HepG2 (cell line): ENCODE results near the gene SIRPB2. TPM values are rescaled to one million over a fixed set of nuclear protein-coding genes. Genes with fewer than 3 reads are reported as not detected.

Experiments
- ASH2L ChIP-seq: fragments of 300-600, 200-600 bp; sonication (generic); IDR thresholded peaks from 2 replicates; pipeline ENCODE4 v1.7.0; 2017; ENCODE audit warnings: low read depth, mild to moderate bottlenecking, moderate library complexity, mixed read lengths, low read length; ENCODE audit not compliant: insufficient read length
- BRCA1 ChIP-seq: sonication (generic); formaldehyde crosslinking; IDR thresholded peaks from 2 replicates; pipeline ENCODE4 v1.4.0; 2020; ENCODE audit warnings: missing genetic modification reagents
- CBFB ChIP-seq: sonication (generic); formaldehyde crosslinking; IDR thresholded peaks from 2 replicates; pipeline ENCODE4 v1.4.0; 2020; ENCODE audit warnings: missing genetic modification reagents
- EHMT2 ChIP-seq: fragments of 200-600 bp; sonication (generic); IDR thresholded peaks from 2 replicates; pipeline ENCODE4 v1.7.0; 2017; ENCODE audit warnings: antibody characterized with exemption, low read depth, low read length, borderline replicate concordance
- HDAC2 ChIP-seq: sonication (generic); formaldehyde crosslinking; IDR thresholded peaks from 2 replicates; pipeline ENCODE4 v1.4.0; 2020; ENCODE audit warnings: missing genetic modification reagents
- JARID2 ChIP-seq: sonication (generic); formaldehyde crosslinking; IDR thresholded peaks from 2 replicates; pipeline ENCODE4 v1.8.1; 2023; ENCODE audit warnings: missing genetic modification reagents, inconsistent platforms; ENCODE audit not compliant: insufficient replicate concordance
- MAFF ChIP-seq: IDR thresholded peaks from 2 replicates; pipeline ENCODE4 v1.6.1; 2011; ENCODE audit warnings: low read depth, low read length, improper control_type of control experiment
- POGK ChIP-seq: sonication (generic); formaldehyde crosslinking; conservative IDR thresholded peaks from 2 replicates; pipeline ENCODE4 v1.8.0; 2022; ENCODE audit warnings: mild to moderate bottlenecking, moderate library complexity, missing genetic modification reagents
- SALL1 ChIP-seq: sonication (generic); formaldehyde crosslinking; IDR thresholded peaks from 2 replicates; pipeline ENCODE4 v1.8.0; 2022; ENCODE audit warnings: mild to moderate bottlenecking, missing genetic modification reagents
- SOX6 ChIP-seq, 2 experiments: fragments of 450-650 bp in 1 of 2; sonication (generic) in 1 of 2; formaldehyde crosslinking in 1 of 2; IDR thresholded peaks; 2 replicates each; pipeline versions ENCODE4 v1.4.0 to v1.6.1; 2017 to 2020; ENCODE audit warnings: antibody characterized with exemption in 1 of 2, mild to moderate bottlenecking in 1 of 2, missing genetic modification reagents in 1 of 2
- XRCC5 ChIP-seq: fragments of 200-400 bp; formaldehyde crosslinking; optimal IDR thresholded peaks from 2 replicates; pipeline ENCODE3; 2017; ENCODE audit warnings: mild to moderate bottlenecking, low read length
- ZFP36 ChIP-seq: fragments of 150-350 bp; IDR thresholded peaks from 2 replicates; pipeline ENCODE4 v1.6.1; 2018; ENCODE audit warnings: borderline replicate concordance, low read length, low read depth; ENCODE audit not compliant: partially characterized antibody
- ZFP37 ChIP-seq: sonication (generic); formaldehyde crosslinking; IDR thresholded peaks from 2 replicates; pipeline ENCODE4 v1.4.0; 2020; ENCODE audit warnings: missing genetic modification reagents, borderline replicate concordance
- ZNF564 ChIP-seq: sonication (generic); formaldehyde crosslinking; IDR thresholded peaks from 2 replicates; pipeline ENCODE4 v1.8.1; 2023; ENCODE audit warnings: mild to moderate bottlenecking, missing genetic modification reagents
- ZSCAN9 ChIP-seq: IDR thresholded peaks from 2 replicates; pipeline ENCODE4 v1.6.1; 2016; ENCODE audit warnings: borderline replicate concordance
- polyA plus RNA-seq, 8 experiments: library from polyadenylated mRNA; depleted of rRNA in 3 of 8; stranded (reverse) in 7 of 8; unstranded in 1 of 8; fragments of >200 nt; fragmentation: Illumina TruSeq in 4 of 8; extraction: Trizol in 4 of 8; gene quantifications; 2 replicates each; pipeline versions ENCODE4 v1.2.1 to v1.2.3, GENCODE V29; 2011 to 2016; ENCODE audit warnings: low read depth in 4 of 8, missing spikeins in 1 of 8, mixed read lengths in 1 of 8; ENCODE audit not compliant: insufficient read depth in 1 of 8
- total RNA-seq, 5 experiments: library from RNA; depleted of rRNA; stranded (reverse); fragments of >200 nt; fragmentation: Illumina TruSeq; extraction: Trizol; gene quantifications; 2 replicates each; pipeline ENCODE4 v1.2.3, GENCODE V29; 2016; ENCODE audit warnings: low read depth in 1 of 5
- TF ChIP-seq, protein P1 (sequence below), 2 experiments: sonication (generic) in 1 of 2; formaldehyde crosslinking in 1 of 2; IDR thresholded peaks; 2 replicates each; pipeline versions ENCODE4 v1.4.0 to v1.6.1; 2016 to 2020; ENCODE audit warnings: borderline replicate concordance in 1 of 2, low read depth in 1 of 2, mild to moderate bottlenecking in 1 of 2, missing genetic modification reagents in 1 of 2
- TF ChIP-seq, protein P2 (sequence below): sonication (generic); formaldehyde crosslinking; IDR thresholded peaks from 2 replicates; pipeline ENCODE4 v1.4.0; 2020; ENCODE audit warnings: missing genetic modification reagents
- TF ChIP-seq, protein P3 (sequence below): sonication (generic); formaldehyde crosslinking; IDR thresholded peaks from 2 replicates; pipeline ENCODE4 v1.4.0; 2020; ENCODE audit warnings: missing genetic modification reagents, low read depth, mild to moderate bottlenecking, borderline replicate concordance

The SIRPB2 gene
- total and polyA plus RNA-seq, 2 of the 13 experiments (the other 11 are each of a cell fraction or from before 2014, with no cell fraction given): not detected

GRCh38 chr20:1503564-1504227 is 12.5 kb upstream of the SIRPB2 start (continued):
- TF ChIP-seq, protein P1, sequence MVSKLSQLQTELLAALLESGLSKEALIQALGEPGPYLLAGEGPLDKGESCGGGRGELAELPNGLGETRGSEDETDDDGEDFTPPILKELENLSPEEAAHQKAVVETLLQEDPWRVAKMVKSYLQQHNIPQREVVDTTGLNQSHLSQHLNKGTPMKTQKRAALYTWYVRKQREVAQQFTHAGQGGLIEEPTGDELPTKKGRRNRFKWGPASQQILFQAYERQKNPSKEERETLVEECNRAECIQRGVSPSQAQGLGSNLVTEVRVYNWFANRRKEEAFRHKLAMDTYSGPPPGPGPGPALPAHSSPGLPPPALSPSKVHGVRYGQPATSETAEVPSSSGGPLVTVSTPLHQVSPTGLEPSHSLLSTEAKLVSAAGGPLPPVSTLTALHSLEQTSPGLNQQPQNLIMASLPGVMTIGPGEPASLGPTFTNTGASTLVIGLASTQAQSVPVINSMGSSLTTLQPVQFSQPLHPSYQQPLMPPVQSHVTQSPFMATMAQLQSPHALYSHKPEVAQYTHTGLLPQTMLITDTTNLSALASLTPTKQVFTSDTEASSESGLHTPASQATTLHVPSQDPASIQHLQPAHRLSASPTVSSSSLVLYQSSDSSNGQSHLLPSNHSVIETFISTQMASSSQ (IDR thresholded peaks at IDR 0.05; ENCODE audit: low read depth): peak; percentile 33; the same call in 1 of the 2 replicates
- TF ChIP-seq, protein P1 (CRISPR knock-in tag; IDR thresholded peaks at IDR 0.05; ENCODE audit: borderline replicate concordance): peak; percentile 15; the same call in 1 of the 2 replicates
- TF ChIP-seq BRCA1 (no peak), CBFB (CRISPR knock-in tag) (peak; percentile 90), SALL1 (CRISPR knock-in tag) (peak; percentile 39; the same call in 1 of the 2 replicates), POGK (peak; percentile 61; the same call in 1 of the 2 replicates), SOX6 (IDR thresholded peaks at IDR 0.05) (no peak), SOX6 (CRISPR knock-in tag; IDR thresholded peaks at IDR 0.05) (no peak), ZFP36 (peak; percentile 57), ASH2L (peak; percentile 52), ZNF564 (CRISPR knock-in tag) (no peak), EHMT2 (peak; percentile 51; the same call in 1 of the 2 replicates), ZFP37 (CRISPR knock-in tag) (0 out of 2 replicates have a peak, but pooled peaks have one; percentile 73), ZSCAN9 (CRISPR knock-in tag) (peak; percentile 80), JARID2 (CRISPR knock-in tag) (peak; percentile 26), MAFF (0 out of 2 replicates have a peak, but pooled peaks have one; percentile 21), HDAC2 (peak; percentile 61; the same call in 1 of the 2 replicates), XRCC5 (peak; percentile 99)
- TF ChIP-seq, protein P2, sequence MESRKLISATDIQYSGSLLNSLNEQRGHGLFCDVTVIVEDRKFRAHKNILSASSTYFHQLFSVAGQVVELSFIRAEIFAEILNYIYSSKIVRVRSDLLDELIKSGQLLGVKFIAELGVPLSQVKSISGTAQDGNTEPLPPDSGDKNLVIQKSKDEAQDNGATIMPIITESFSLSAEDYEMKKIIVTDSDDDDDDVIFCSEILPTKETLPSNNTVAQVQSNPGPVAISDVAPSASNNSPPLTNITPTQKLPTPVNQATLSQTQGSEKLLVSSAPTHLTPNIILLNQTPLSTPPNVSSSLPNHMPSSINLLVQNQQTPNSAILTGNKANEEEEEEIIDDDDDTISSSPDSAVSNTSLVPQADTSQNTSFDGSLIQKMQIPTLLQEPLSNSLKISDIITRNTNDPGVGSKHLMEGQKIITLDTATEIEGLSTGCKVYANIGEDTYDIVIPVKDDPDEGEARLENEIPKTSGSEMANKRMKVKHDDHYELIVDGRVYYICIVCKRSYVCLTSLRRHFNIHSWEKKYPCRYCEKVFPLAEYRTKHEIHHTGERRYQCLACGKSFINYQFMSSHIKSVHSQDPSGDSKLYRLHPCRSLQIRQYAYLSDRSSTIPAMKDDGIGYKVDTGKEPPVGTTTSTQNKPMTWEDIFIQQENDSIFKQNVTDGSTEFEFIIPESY (CRISPR knock-in tag): no peak; the same call in 1 of the 2 replicates
- TF ChIP-seq, protein P3, sequence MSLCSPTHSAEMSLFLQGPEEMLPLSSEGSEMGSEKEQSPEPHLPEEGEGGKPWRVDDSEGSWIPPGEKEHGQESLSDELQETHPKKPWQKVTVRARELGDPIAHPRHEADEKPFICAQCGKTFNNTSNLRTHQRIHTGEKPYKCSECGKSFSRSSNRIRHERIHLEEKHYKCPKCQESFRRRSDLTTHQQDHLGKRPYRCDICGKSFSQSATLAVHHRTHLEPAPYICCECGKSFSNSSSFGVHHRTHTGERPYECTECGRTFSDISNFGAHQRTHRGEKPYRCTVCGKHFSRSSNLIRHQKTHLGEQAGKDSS (CRISPR knock-in tag): no peak; the same call in 1 of the 2 replicates
